Psoas muscle (tissue), 8 donors: ENCODE data around the gene IRF9. TPM values are rescaled to one million over a fixed set of nuclear protein-coding genes. Genes with fewer than 3 reads are reported as not detected.

Experiments
- ATAC-seq, 4 donors: fragments of 200-7000 bp; cut with Tn5 transposase; one replicate each; pipeline ENCODE4 v1.9.1; 2020; ENCODE audit warnings: moderate library complexity in 3 of 4, mild to moderate bottlenecking in 2 of 4
- DNase-seq, 2 donors: peaks; one replicate each; pipeline ENCODE4 v3.0.0-alpha.2; 2020
- H3K27ac ChIP-seq: fragments of 200-600 bp; one replicate; pipeline ENCODE4 v1.8.0; 2022
- H3K27me3 ChIP-seq, 3 donors: fragments of 200-600 bp in 1 of 3; one replicate each; pipeline versions ENCODE4 v1.6.1 to v1.8.0; 2013 to 2022; ENCODE audit warnings: low read length in 2 of 3, mild to moderate bottlenecking in 2 of 3, moderate library complexity in 1 of 3; ENCODE audit not compliant: insufficient read depth in 3 of 3
- H3K36me3 ChIP-seq, 2 donors: fragments of 200-600 bp in 1 of 2; one replicate each; pipeline versions ENCODE4 v1.6.1 to v1.8.0; 2013 to 2022; ENCODE audit warnings: low read depth in 1 of 2, mild to moderate bottlenecking in 1 of 2, moderate library complexity in 1 of 2; ENCODE audit not compliant: insufficient read depth in 1 of 2
- H3K4me1 ChIP-seq: fragments of 200-600 bp; one replicate; pipeline ENCODE4 v1.8.0; 2022
- H3K4me3 ChIP-seq: fragments of 200-600 bp; one replicate; pipeline ENCODE4 v1.8.0; 2022; ENCODE audit warnings: mild to moderate bottlenecking
- H3K9me3 ChIP-seq: fragments of 200-600 bp; one replicate; pipeline ENCODE4 v1.8.0; 2022
- WGBS, 3 donors: extraction: QIAGEN DNeasy Blood & Tissue Kit; methylation state at CpG; one replicate each; pipeline versions ENCODE4 v1.1.6 to v1.1.7; 2013; 5-methylcytosine and 5-hydroxymethylcytosine counted together
- intact Hi-C, 2 donors: fragments of 100-400 bp; cut with DNase I; formaldehyde crosslinking; loops; one replicate each; pipeline versions ENCODE4 v1.11.0 to v1.14.2; 2022
- polyA plus RNA-seq, 3 donors: library from polyadenylated mRNA; stranded (reverse); fragments of 200-250 nt; gene quantifications; one replicate each; pipeline ENCODE4 v1.2.3, GENCODE V29; 2013
- total RNA-seq, 4 donors: library from RNA; stranded (reverse); fragmentation: NEBNext Ultra II Directional in 2 of 4; extraction: Animal tissue kit (Norgen Biotek cat#: 25700) in 2 of 4; gene quantifications; one replicate each; pipeline versions ENCODE4 v1.2.1 to v1.2.4, GENCODE V29; 2021 to 2023
- TF ChIP-seq, protein P1 (sequence below): fragments of 200-600 bp; IDR thresholded peaks from one replicate; pipeline ENCODE4 v1.8.0; 2022; ENCODE audit warnings: antibody characterized with exemption
- donor health status: healthy with polysubstance abuse.
- donor health status: DM: no; HTN: no; CAD: no; lungs with moderate emphysema.
- donor health status: Bipolar disorder and iron deficiency.
- donor health status: healthy.
- donor health status: DM: yes; HTN: yes; CAD: no.
- donor health status: DM: no; HTN: no; CAD: no.
- donor health status: DM: no; HTN: no; CAD: no.
- donor health status: DM: yes; HTN: yes; CAD: no.

The IRF9 gene
- total and polyA plus RNA-seq, 7 donors, result 7.9 to 21.6 (median 14.2) TPM

DNA sequence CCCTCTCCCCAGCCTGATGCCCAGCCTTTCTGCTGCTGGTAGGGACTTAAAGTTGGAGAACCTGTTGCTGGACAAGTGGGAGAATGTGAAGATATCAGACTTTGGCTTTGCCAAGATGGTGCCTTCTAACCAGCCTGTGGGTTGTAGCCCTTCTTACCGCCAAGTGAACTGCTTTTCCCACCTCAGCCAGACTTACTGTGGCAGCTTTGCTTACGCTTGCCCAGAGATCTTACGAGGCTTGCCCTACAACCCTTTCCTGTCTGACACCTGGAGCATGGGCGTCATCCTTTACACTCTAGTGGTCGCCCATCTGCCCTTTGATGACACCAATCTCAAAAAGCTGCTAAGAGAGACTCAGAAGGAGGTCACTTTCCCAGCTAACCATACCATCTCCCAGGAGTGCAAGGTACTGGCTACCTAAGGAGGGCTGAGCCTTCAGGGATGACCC lies 46.1 kb downstream of the IRF9 start:
- no peak overlapping the region for H3K27ac ChIP-seq
- TF ChIP-seq, protein P1, sequence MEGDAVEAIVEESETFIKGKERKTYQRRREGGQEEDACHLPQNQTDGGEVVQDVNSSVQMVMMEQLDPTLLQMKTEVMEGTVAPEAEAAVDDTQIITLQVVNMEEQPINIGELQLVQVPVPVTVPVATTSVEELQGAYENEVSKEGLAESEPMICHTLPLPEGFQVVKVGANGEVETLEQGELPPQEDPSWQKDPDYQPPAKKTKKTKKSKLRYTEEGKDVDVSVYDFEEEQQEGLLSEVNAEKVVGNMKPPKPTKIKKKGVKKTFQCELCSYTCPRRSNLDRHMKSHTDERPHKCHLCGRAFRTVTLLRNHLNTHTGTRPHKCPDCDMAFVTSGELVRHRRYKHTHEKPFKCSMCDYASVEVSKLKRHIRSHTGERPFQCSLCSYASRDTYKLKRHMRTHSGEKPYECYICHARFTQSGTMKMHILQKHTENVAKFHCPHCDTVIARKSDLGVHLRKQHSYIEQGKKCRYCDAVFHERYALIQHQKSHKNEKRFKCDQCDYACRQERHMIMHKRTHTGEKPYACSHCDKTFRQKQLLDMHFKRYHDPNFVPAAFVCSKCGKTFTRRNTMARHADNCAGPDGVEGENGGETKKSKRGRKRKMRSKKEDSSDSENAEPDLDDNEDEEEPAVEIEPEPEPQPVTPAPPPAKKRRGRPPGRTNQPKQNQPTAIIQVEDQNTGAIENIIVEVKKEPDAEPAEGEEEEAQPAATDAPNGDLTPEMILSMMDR, result no peak
- no peaks in the 10 kb centered on the region for H3K9me3 ChIP-seq
- H3K36me3 ChIP-seq, result peaks cover 10 to 66% of the 10 kb centered on the region in 2 donors
- no peak for DNase-seq
- H3K27me3 ChIP-seq, result no peaks in the 10 kb centered on the region
- intact Hi-C loops, result no loop called here
- H3K4me3 ChIP-seq, result no peak overlapping the region
- peaks cover 3% of the 10 kb centered on the region for H3K4me1 ChIP-seq
- WGBS, 3 donors, result 92 to 96% (median 95%) methylated on average over 5 of the region's 5 CpGs
- ATAC-seq, result no peak

DNA sequence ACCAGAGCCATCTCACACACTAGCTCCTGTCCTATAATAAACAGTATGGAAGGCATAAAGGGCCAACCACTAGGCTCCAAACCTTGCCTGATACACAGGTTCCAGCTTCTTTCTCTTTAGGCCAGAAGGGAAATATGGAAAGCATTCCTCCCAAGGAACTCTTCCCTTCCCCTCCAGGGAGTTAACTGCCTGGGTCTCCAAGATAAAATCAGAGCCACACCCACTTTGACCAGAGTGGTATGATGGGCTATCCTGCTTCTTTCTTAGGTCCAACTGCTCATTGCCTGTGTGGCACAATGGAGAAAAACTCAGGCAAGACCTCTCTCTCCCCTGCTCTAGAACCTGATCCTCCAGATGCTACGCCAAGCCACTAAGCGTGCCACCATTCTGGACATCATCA lies 46.6 kb downstream of the IRF9 start:
- DNase-seq (no peak), ATAC-seq (no peak)
- Histone ChIP-seq H3K4me1 (peaks cover 5% of the 10 kb centered on the region), H3K9me3 (no peaks in the 10 kb centered on the region), H3K36me3 (peaks cover 10 to 66% of the 10 kb centered on the region in 2 donors), H3K27ac (no peak overlapping the region), H3K27me3 (no peaks in the 10 kb centered on the region), H3K4me3 (no peak overlapping the region)
- TF ChIP-seq, protein P1, result no peak
- 96 to 98% (median 97%) methylated on average over 2 of the region's 2 CpGs for WGBS, 3 donors
- intact Hi-C loops, result no loop called here

DNA sequence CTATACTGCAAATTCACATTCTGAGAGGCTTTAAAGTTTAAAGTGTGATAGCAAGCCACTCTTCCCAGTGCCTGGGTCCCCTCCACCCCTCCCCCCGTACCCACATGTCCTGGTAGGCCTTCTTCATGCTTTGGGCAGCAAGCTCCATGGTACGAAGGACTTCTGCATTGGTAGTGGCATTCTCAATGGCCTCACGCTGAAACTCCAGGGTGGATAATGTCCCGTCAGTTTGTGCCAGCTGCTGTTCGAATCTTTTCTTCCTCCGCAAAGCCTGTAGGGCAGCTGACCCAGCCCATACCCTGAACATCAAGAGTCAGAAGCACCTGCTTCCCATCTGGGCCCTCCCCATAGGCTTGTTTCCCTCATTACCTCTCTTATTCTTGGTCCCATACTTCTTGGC lies 50.2 kb downstream of the IRF9 start:
- WGBS, 3 donors, result 71 to 81% (median 78%) methylated on average over 6 of the region's 6 CpGs

DNA sequence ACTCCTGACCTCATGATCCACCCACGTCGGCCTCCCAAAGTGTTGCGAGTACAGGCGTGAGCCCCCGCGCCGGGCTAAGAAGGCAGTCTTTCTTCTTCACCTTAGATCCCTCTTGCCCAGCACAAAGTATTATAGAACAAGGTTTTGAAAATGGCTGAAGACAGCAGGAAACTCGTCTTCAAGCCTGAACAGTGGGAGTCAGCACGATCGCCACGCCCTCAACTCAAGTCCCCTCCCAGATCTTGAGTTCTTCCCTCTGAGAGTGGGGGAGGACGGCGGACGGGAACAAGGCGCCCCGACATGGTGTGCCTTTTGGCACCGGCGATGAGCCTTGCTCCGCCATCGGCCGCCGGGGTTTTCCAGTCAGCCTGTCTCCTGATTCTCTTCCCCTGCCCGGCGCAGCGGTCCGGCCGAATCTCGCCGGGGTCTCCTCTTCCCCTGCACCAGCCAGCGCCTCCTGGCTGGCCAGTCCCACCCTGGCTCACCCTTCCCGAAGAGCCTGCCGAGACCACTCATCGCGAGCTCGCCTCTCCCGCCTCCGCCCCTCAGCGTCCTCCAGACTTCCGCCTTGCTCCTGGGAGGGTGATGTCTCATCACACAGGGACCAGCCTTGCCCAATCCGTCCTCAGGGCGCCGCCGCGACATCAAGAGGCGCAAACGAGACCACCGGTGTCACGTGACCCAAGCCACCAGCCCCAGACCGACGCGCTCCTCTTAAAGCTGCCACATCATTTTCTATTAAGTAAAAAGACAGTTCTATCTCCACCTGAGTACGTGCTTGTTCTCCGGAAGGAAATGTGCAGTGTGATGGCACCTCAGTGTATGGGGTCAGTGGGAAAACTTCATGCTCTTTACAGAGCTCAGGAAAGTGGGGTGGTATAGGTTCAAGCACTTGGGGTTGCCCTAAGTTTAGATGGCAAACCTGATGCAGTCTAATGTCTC lies 52.1 kb downstream of the IRF9 start, which contains the start of gene CHMP4A:
Gene CHMP4A, minus strand, starts transcription at position 565 of the 942 bp plus-strand sequence. Its CDS starts 49 bp downstream, at position 516.
- ATAC-seq, result peak; percentile 91 to 93 (median 92)
- DNase-seq, result peak; percentile 98 to 99
- Histone ChIP-seq H3K9me3 (no peaks in the 10 kb centered on the region), H3K27ac (peak within 1 kb of the TSS; percentile 93), H3K36me3 (peaks cover 8 to 52% of the 10 kb centered on the region in 2 donors), H3K4me1 (peaks cover 20% of the 10 kb centered on the region), H3K4me3 (peak within 1 kb of the TSS; percentile 80), H3K27me3 (no peaks in the 10 kb centered on the region)
- intact Hi-C loops, result no loop called here
- WGBS, 3 donors, result 1 to 3% (median 1%) methylated on average over 48 to 53 of the region's 53 CpGs
- TF ChIP-seq, protein P1, result no peak

More for the DNA sequence above, 50.2 kb downstream of the IRF9 start:
- Histone ChIP-seq H3K27me3 (no peaks in the 10 kb centered on the region), H3K36me3 (peaks cover 8 to 51% of the 10 kb centered on the region in 2 donors), H3K9me3 (no peaks in the 10 kb centered on the region), H3K4me1 (peaks cover 19% of the 10 kb centered on the region), H3K27ac (no peak overlapping the region), H3K4me3 (no peak overlapping the region)
- no peak for ATAC-seq
- TF ChIP-seq, protein P1, result no peak
- intact Hi-C loops, result no loop called here
- DNase-seq, result no peak
